ENCODE results near the gene A1CF. TPM values are rescaled to one million over a fixed set of nuclear protein-coding genes. Genes with fewer than 3 reads are reported as not detected.
"Not testable (repeated sequence)": the region's sequence is repeated elsewhere in the genome, so short reads cannot be mapped to it uniquely, and the experiment has no call there.

Gene A1CF
- total RNA-seq, 3 donors from 2014 or later (not counting 1 experiment from before 2014, with no cell fraction given) = not detected

- no peak overlapping the region for H3K27ac Mint-ChIP-seq
- intact Hi-C loops (cut with micrococcal nuclease) = no loop called here
- H3K36me3 ChIP-seq (ENCODE audit: control insufficient read depth, insufficient read depth, low read length) = no peaks in the 10 kb centered on the region
- no peaks in the 10 kb centered on the region for H3K4me1 Mint-ChIP-seq
- no peak overlapping the region for H3K27ac ChIP-seq (ENCODE audit: low read length)
- H3K4me1 ChIP-seq (ENCODE audit: control insufficient read depth, insufficient read depth, low read length) = no peaks in the 10 kb centered on the region
- no peak for TF ChIP-seq CTCF (IDR thresholded peaks at IDR 0.05)
- H3K4me3 ChIP-seq (ENCODE audit: low read length) = no peak overlapping the region
- H3K9me3 Mint-ChIP-seq = no peaks in the 10 kb centered on the region
- no peaks in the 10 kb centered on the region for H3K36me3 Mint-ChIP-seq
- no peaks in the 10 kb centered on the region for H3K27me3 ChIP-seq (ENCODE audit: control insufficient read depth, insufficient read depth, low read length)
- DNase-seq (no peak), ATAC-seq (no peak)
- H3K9me3 ChIP-seq (ENCODE audit: control insufficient read depth, insufficient read depth, low read length) = no peaks in the 10 kb centered on the region
- no peak overlapping the region for H3K4me3 Mint-ChIP-seq
- peaks cover 0 to 6% of the 10 kb centered on the region in 2 donors for H3K27me3 Mint-ChIP-seq (ENCODE audit: low read depth in 2 of 2)
Observed at GRCh38 chr10:50918529-50918928, 33.1 kb upstream of the A1CF start.

- Mint-ChIP-seq H3K27me3 (ENCODE audit: low read depth in 2 of 2) (peaks cover 0 to 6% of the 10 kb centered on the region in 2 donors), H3K4me1 (no peaks in the 10 kb centered on the region), H3K36me3 (no peaks in the 10 kb centered on the region), H3K27ac (no peak overlapping the region), H3K9me3 (no peaks in the 10 kb centered on the region), H3K4me3 (no peak overlapping the region)
- DNase-seq (no peak), ATAC-seq (no peak)
- intact Hi-C loops (cut with micrococcal nuclease) = no loop called here
- no peak for TF ChIP-seq CTCF (IDR thresholded peaks at IDR 0.05)
- no peaks in the 10 kb centered on the region for H3K9me3 ChIP-seq (ENCODE audit: control insufficient read depth, insufficient read depth, low read length)
- H3K27me3 ChIP-seq (ENCODE audit: control insufficient read depth, insufficient read depth, low read length) = no peaks in the 10 kb centered on the region
- no peaks in the 10 kb centered on the region for H3K36me3 ChIP-seq (ENCODE audit: control insufficient read depth, insufficient read depth, low read length)
- no peaks in the 10 kb centered on the region for H3K4me1 ChIP-seq (ENCODE audit: control insufficient read depth, insufficient read depth, low read length)
- no peak overlapping the region for H3K27ac ChIP-seq (ENCODE audit: low read length)
- no peak overlapping the region for H3K4me3 ChIP-seq (ENCODE audit: low read length)
Observed at GRCh38 chr10:50917486-50917885, 32.1 kb upstream of the A1CF start.

- Histone ChIP-seq H3K9me3 (ENCODE audit: control insufficient read depth, insufficient read depth, low read length) (no peaks in the 10 kb centered on the region), H3K4me3 (ENCODE audit: low read length) (no peak overlapping the region), H3K4me1 (ENCODE audit: control insufficient read depth, insufficient read depth, low read length) (no peaks in the 10 kb centered on the region), H3K36me3 (ENCODE audit: control insufficient read depth, insufficient read depth, low read length) (no peaks in the 10 kb centered on the region), H3K27ac (ENCODE audit: low read length) (no peak overlapping the region), H3K27me3 (ENCODE audit: control insufficient read depth, insufficient read depth, low read length) (no peaks in the 10 kb centered on the region)
- no peak for TF ChIP-seq CTCF (IDR thresholded peaks at IDR 0.05)
- no peaks in the 10 kb centered on the region for H3K36me3 Mint-ChIP-seq
- no peaks in the 10 kb centered on the region for H3K4me1 Mint-ChIP-seq
- DNase-seq (no peak), ATAC-seq (no peak)
- WGBS (ENCODE audit: insufficient coverage) = 86% methylated on average over 7 of the region's 7 CpGs
- H3K4me3 Mint-ChIP-seq = no peak overlapping the region
- no peak overlapping the region for H3K27ac Mint-ChIP-seq
- no peaks in the 10 kb centered on the region for H3K27me3 Mint-ChIP-seq (ENCODE audit: low read depth in 2 of 2)
- intact Hi-C loops (cut with micrococcal nuclease) = no loop called here
- peaks cover 0 to 4% of the 10 kb centered on the region in 2 donors for H3K9me3 Mint-ChIP-seq
Observed at GRCh38 chr10:50909334-50910014, 24.0 kb upstream of the A1CF start.

- H3K27ac Mint-ChIP-seq = no peak overlapping the region
- intact Hi-C loops (cut with micrococcal nuclease) = no loop called here
- Histone ChIP-seq H3K27me3 (ENCODE audit: control insufficient read depth, insufficient read depth, low read length) (no peaks in the 10 kb centered on the region), H3K36me3 (ENCODE audit: control insufficient read depth, insufficient read depth, low read length) (no peaks in the 10 kb centered on the region), H3K27ac (ENCODE audit: low read length) (no peak overlapping the region), H3K4me3 (ENCODE audit: low read length) (no peak overlapping the region), H3K4me1 (ENCODE audit: control insufficient read depth, insufficient read depth, low read length) (no peaks in the 10 kb centered on the region), H3K9me3 (ENCODE audit: control insufficient read depth, insufficient read depth, low read length) (no peaks in the 10 kb centered on the region)
- WGBS (ENCODE audit: insufficient coverage) = 94% methylated on average over 4 of the region's 4 CpGs
- TF ChIP-seq CTCF (IDR thresholded peaks at IDR 0.05) = no peak
- H3K9me3 Mint-ChIP-seq = peaks cover 0 to 4% of the 10 kb centered on the region in 2 donors
- no peak overlapping the region for H3K4me3 Mint-ChIP-seq
- no peaks in the 10 kb centered on the region for H3K27me3 Mint-ChIP-seq (ENCODE audit: low read depth in 2 of 2)
- DNase-seq (no peak), ATAC-seq (no peak)
- H3K4me1 Mint-ChIP-seq = no peaks in the 10 kb centered on the region
- no peaks in the 10 kb centered on the region for H3K36me3 Mint-ChIP-seq
Observed at GRCh38 chr10:50908366-50908765, 22.9 kb upstream of the A1CF start.

GRCh38 chr10:50905797-50906196, 20.4 kb upstream of the A1CF start:
- H3K4me1 Mint-ChIP-seq; DNase-seq; H3K4me3 ChIP-seq (ENCODE audit: low read length); H3K4me3 Mint-ChIP-seq; H3K9me3 Mint-ChIP-seq; H3K36me3 Mint-ChIP-seq; H3K9me3 ChIP-seq (ENCODE audit: control insufficient read depth, insufficient read depth, low read length); H3K27ac Mint-ChIP-seq; H3K27me3 ChIP-seq (ENCODE audit: control insufficient read depth, insufficient read depth, low read length); H3K4me1 ChIP-seq (ENCODE audit: control insufficient read depth, insufficient read depth, low read length); H3K36me3 ChIP-seq (ENCODE audit: control insufficient read depth, insufficient read depth, low read length); H3K27me3 Mint-ChIP-seq (ENCODE audit: low read depth in 2 of 2); intact Hi-C loops (cut with micrococcal nuclease); ATAC-seq; H3K27ac ChIP-seq (ENCODE audit: low read length): not testable (repeated sequence)
- 88% methylated on average over 14 of the region's 15 CpGs for WGBS (ENCODE audit: insufficient coverage)

Data from natural killer cell (primary cell).